ENCODE results near the gene TRIP12.
"Not testable (repeated sequence)": the region's sequence is repeated elsewhere in the genome, so short reads cannot be mapped to it uniquely, and the experiment has no call there.

Gene TRIP12

GRCh38 chr2:229920011-229920641 lies 1.7 kb downstream of the TRIP12 start:
- peak; percentile 28 for DNase-seq

GRCh38 chr2:229917793-229918192 lies 4.0 kb downstream of the TRIP12 start:
- DNase-seq = no peak

- DNase-seq = no peak
Observed at GRCh38 chr2:229914171-229914570, 7.6 kb downstream of the TRIP12 start.

GRCh38 chr2:229910832-229911412 lies 10.9 kb downstream of the TRIP12 start:
- DNase-seq = no peak

- no peak for DNase-seq
Observed at GRCh38 chr2:229910147-229910831, 11.5 kb downstream of the TRIP12 start.

GRCh38 chr2:229909090-229909489 lies 12.7 kb downstream of the TRIP12 start:
- no peak for DNase-seq

GRCh38 chr2:229905601-229906000 lies 16.2 kb downstream of the TRIP12 start:
- DNase-seq = no peak

- no peak for DNase-seq
Observed at GRCh38 chr2:229903037-229903436, 18.8 kb downstream of the TRIP12 start.

- no peak for DNase-seq
Observed at GRCh38 chr2:229901819-229902218, 20.0 kb downstream of the TRIP12 start.

GRCh38 chr2:229900514-229900913 lies 21.3 kb downstream of the TRIP12 start:
- not testable (repeated sequence) for DNase-seq

GRCh38 chr2:229900012-229900411 lies 21.8 kb downstream of the TRIP12 start:
- no peak for DNase-seq

GRCh38 chr2:229899604-229900003 lies 22.2 kb downstream of the TRIP12 start:
- no peak for DNase-seq

GRCh38 chr2:229896857-229897256 lies 25.0 kb downstream of the TRIP12 start:
- no peak for DNase-seq

- no peak for DNase-seq
Observed at GRCh38 chr2:229889023-229889422, 32.8 kb downstream of the TRIP12 start.

- DNase-seq = no peak
Observed at GRCh38 chr2:229888031-229888430, 33.8 kb downstream of the TRIP12 start.

GRCh38 chr2:229887441-229887840 lies 34.4 kb downstream of the TRIP12 start:
- DNase-seq = no peak

- DNase-seq = no peak
Observed at GRCh38 chr2:229884775-229885699, 36.8 kb downstream of the TRIP12 start.

GRCh38 chr2:229882583-229882982 lies 39.2 kb downstream of the TRIP12 start:
- no peak for DNase-seq

- no peak for DNase-seq
Observed at GRCh38 chr2:229880892-229881586, 40.8 kb downstream of the TRIP12 start.

GRCh38 chr2:229879191-229879950 lies 42.4 kb downstream of the TRIP12 start:
- no peak for DNase-seq

- no peak for DNase-seq
Observed at GRCh38 chr2:229875549-229875948, 46.3 kb downstream of the TRIP12 start.

- DNase-seq = no peak
Observed at GRCh38 chr2:229874647-229875046, 47.2 kb downstream of the TRIP12 start.
